GM21526 (cell line): ENCODE results near the gene GBGT1.

ENCODE experiments used
- ATAC-seq: cut with Tn5 transposase; IDR thresholded peaks from one replicate; pipeline ENCODE4 v1.9.1; 2021; ENCODE audit warnings: moderate library complexity; ENCODE audit not compliant: unreplicated experiment, low FRiP score

Gene GBGT1

GRCh38 chr9:133104718-133105460 lies 58.8 kb downstream of the GBGT1 start:
- no peak for ATAC-seq

GRCh38 chr9:133103987-133104505 lies 59.7 kb downstream of the GBGT1 start:
- ATAC-seq = no peak

GRCh38 chr9:133103183-133103986 lies 60.3 kb downstream of the GBGT1 start:
- no peak for ATAC-seq
